ENCODE results near the gene SNED1.

DNA sequence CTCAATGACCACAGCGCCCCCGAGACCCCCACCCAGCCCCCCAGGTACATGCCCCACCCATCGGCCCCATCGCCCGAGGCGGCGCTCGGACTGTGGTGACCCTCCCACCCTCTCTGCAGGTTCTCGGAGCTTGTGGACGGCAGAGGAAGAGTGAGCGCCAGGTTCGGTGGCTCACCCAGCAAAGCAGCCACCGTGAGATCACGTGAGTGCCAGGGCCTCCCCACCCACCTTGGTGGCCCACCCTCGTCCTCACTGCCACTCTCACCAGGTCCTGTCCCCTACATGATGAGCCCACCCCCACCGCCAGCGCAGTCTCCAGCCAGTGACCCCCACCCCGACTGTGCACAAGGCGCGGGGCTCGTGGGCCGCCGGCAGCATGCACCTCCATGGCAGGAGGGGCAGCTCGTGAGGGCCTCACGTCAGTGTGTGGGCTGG is 73.3 kb downstream of the SNED1 start:
- TF ChIP-seq, protein P1, sequence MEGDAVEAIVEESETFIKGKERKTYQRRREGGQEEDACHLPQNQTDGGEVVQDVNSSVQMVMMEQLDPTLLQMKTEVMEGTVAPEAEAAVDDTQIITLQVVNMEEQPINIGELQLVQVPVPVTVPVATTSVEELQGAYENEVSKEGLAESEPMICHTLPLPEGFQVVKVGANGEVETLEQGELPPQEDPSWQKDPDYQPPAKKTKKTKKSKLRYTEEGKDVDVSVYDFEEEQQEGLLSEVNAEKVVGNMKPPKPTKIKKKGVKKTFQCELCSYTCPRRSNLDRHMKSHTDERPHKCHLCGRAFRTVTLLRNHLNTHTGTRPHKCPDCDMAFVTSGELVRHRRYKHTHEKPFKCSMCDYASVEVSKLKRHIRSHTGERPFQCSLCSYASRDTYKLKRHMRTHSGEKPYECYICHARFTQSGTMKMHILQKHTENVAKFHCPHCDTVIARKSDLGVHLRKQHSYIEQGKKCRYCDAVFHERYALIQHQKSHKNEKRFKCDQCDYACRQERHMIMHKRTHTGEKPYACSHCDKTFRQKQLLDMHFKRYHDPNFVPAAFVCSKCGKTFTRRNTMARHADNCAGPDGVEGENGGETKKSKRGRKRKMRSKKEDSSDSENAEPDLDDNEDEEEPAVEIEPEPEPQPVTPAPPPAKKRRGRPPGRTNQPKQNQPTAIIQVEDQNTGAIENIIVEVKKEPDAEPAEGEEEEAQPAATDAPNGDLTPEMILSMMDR (optimal IDR thresholded peaks at IDR 0.05 in 1 of 3, IDR thresholded peaks at IDR 0.05 in 1 of 3, conservative IDR thresholded peaks at IDR 0.05 in 1 of 3; ENCODE audit: extremely low read depth in 1 of 3, insufficient read depth in 2 of 3, low read length in 3 of 3) = no peak
- TF ChIP-seq EZH2 (IDR thresholded peaks at IDR 0.05; ENCODE audit: low read length) = no peak
